GM18867 (cell line): ENCODE data around the gene ARAF.
"Not testable (repeated sequence)": the region's sequence is repeated elsewhere in the genome, so short reads cannot be mapped to it uniquely, and the experiment has no call there.

Source experiments
- ATAC-seq: cut with Tn5 transposase; IDR thresholded peaks from one replicate; pipeline ENCODE4 v1.9.1; 2021; ENCODE audit warnings: mild to moderate bottlenecking, moderate library complexity; ENCODE audit not compliant: unreplicated experiment

Gene ARAF

GRCh38 chrX:47560934-47561658 is at the start of gene ARAF:
ARAF (plus strand) TSS chrX:47561205; CDS start chrX:47562968, 1,763 bp downstream.
- peak; percentile 88 for ATAC-seq

DNA sequence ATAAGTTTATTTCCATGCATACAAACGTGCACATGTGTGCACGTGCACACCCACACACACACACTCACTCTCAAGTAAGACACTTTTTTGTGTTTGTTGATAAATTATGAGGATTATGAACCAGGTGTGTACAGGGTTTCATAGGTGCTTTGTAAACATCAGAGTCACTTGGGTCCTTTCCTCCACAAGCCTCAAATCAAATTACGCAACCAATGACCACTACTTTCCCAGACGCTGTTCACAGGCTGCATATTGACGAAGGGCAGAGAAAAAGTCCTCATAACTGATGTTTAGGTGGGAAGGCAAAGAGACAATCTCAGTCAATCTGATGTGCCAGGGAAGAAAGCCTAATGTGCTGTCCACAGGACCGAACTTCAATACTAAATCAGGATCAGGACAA is 48.6 kb upstream of the ARAF start:
- not testable (repeated sequence) for ATAC-seq

DNA sequence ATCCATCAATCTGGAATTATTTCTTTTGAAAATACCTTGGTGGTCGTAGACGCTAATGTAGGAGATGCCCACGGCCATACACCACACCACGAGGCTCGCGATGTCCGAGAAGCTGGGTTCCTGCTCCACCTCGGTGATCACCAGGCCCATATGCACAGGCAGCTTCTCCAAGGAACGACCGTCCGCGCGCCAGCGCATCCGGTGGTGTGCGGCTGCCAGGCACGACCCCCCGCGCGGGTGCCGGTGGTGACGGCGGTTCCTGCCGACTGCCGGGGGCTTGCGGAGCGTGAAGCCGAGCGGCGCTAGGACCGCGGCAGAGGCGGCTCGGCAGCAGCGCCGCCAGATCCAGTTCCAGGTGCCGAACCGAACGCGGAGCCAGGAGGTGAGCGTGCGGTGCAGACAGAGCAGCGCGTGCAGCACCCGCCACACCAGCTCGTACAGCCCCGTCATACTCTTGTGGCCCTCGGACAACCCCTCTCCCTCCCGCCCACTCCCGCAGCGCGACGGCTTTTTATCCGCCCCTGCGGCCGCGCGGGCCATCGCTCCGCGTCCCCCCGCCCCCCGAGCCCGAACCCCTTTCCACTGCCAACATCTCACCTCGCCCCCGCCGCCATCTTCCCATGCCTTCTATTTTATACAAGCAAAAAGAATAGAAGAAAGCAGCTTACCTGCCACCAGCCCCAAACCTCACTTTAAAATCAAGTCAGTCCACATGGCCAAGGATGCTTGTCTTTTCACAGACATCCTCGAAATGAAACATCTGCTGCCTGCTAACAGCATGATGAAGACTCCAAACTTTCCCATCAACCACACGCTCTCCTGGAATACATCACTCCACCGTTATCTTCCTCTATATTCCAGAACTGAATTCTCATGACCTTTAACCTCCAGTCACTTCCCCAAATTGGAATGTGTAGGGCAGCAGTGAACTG is 47.7 kb upstream of the ARAF start:
- peak; percentile 57 for ATAC-seq

GRCh38 chrX:47514533-47515235 is 46.3 kb upstream of the ARAF start:
- ATAC-seq, result no peak

DNA sequence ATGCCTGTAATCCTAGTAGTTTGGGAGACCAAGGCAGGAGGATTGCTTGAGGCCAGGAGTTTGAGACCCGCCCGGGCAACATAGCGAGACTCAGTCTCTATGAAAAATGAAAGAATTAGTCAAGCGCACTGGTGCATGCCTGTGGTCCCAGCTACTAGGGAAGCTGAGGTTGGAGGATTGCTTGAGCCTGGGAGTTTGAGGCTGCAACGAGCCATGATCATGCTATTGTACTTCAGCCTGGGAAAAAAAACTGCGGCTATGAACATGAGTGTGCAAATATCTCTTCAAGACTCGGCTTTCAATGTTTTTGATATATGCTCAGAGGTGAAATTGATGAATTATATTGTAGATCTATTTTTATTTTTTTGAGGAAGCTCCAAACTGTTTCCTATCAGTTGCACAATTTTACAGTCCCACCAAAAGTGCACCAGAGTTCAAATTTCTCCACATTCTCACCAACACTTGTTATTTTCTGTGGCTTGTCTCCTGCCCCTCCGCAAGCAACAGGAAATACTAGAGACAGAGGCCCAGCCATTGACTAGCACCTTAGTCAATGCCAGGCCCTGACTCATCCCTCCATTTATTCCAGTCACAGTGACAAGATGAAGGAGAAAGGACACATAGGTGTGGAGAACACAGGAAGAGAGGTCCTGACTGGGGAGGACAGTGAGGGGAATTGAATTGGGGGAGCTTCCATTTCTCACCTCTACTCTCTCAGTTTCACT is 44.9 kb upstream of the ARAF start:
- ATAC-seq, result no peak

DNA sequence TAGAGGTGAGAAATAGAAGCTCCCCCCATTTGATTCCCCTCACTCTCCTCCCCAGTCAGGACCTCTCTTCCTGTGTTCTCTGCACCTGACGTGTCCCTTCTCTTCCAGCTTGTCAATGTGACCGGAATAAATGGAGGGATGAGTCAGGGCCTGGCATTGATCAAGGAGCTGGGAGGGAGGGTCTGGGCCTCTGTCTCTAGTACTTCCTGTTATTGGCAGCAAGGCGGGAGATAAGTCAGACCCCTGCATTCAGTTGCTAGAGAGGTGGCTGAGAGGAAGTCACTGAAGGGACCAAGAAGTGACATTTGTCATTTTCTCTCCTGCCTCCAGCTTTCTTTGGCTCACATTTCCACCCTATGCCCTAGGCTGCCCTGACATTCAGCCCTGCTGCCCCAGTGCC is 42.9 kb upstream of the ARAF start:
- ATAC-seq, result no peak

DNA sequence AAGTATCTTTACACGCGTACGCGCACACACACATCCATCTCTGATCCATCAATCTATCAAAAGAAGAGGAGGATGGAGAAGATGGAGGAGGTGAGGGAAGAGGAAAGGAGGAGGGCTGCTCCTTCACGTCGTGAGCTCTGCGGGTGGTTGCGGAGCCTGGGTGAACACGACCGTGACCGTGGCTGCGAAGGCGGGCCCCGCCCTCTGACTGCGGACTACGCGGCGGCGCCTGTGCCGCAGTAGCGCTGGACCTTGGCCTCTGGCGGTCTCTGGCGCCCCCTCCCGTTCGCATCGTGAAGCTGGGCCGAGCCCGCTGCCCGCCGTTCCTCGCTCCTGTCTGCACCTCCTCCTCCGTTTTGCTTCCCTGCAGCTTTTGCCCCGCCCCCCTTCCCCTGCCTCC is 37.7 kb upstream of the ARAF start:
- peak; percentile 94 for ATAC-seq

DNA sequence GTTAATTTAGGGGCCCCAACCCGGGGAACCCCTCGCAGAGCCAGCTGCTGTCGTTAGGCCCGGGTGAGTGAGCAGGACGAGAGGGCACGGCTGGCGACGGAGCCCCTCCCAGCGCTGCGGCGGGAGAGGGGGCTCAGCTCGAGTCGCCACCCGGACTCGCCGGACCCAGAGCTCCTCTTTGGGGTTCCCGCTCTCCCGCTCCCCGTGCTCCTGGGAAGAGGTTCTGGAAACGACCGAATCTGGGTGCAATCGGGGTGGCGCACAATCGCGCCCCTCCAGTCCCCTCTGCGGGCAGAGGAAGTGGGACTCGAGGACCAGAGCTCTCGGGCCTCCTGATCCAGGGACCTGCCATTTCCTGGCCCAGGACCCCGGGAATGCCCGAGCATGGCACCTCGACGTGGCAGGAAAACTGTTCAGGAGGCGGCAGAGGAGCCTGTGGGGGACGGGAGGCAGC is 37.3 kb upstream of the ARAF start:
- peak; percentile 8 for ATAC-seq

DNA sequence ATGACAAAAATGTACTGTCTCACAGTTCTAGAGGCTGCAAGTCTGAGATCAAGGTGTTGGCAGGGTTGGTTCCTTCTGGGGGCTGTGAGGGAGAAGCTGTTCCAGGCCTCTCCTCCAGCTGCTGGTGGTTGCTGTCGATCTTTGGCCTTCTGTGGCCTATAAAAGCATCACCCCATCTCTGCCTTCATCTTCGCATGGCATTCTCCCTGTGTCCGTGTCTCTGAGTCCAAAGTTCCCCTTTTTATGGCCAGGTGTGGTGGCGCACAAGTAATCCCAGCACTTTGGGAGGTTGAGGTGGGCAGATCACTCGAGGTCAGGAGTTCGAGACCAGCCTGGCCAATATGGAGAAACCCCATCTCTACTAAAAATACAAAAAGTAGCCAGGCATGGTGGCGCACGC is 31.5 kb upstream of the ARAF start:
- no peak for ATAC-seq

DNA sequence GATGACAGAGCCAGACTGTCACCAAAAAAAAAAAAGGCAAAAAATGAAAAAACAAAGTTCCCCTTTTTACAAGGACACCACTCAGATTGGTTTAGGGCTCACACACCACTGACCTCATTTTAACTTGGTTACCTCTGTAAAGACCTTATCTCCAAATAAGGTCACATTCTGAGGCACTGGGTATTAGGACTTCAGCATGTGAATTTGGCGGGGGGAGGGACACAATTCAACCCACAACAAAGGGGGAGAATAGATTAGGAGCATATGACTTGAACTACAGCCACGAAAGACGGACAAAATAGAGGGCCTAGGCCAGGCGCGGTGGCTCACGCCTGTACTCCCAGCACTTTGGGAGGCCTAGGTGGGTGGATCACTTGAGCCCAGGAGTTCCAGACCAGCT is 31.0 kb upstream of the ARAF start:
- no peak for ATAC-seq

- ATAC-seq, result no peak
Measured at GRCh38 chrX:47539860-47540259, 21.1 kb upstream of the ARAF start.

DNA sequence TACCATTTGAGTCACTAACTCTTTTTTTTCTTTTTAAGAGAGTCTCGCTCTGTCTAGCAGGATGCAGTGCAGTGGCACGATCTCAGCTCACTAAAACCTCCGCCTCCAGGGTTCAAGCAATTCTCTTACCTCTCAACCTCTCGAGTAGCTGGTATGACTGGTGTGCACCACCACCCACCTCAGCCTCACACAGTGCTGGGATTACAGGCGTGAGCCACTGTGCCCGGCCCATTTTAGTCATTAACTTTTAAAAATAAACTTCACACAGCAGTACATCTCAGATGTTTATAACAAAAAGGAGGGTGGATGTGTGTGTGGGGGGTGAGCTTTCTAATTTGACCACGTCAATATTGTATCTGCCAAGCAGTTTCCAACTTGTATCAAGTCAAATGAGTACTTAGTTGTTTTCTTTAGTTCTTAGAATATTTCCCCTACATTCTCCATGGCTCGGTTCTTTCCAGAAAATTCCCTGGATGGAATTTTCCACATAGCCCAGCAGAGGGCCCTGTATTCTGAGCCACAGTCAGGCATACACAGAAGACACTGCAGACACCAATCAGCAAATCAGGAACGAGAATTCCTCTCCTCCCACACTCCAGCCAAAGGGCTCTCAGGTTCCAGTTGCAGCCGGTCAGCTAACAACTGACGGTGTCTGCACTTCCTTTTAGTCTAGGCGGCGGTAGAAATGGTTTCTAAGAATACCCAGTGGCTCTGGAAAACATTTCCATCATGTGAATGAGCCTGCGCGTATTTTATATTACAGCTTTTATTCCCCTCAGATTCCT is 20.1 kb upstream of the ARAF start:
- no peak for ATAC-seq

DNA sequence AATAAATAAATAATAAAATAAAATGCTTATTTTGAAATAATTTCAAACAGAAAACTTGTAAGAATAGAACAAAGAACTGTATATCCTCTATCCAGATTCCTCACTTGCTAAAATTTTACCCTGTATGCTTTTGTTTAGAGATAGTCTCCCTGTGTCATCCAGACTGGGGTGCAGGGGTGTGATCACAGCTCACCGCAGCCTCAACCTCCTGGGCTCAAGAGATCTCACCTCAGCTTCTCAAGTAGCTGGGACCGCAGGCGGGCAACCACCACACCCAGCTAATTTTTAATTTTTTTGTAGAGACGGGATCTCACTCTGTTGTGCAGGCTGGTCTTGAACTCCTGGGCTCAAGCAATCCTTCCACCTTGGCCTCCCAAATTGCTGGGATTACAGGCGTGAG is 17.5 kb upstream of the ARAF start:
- no peak for ATAC-seq

DNA sequence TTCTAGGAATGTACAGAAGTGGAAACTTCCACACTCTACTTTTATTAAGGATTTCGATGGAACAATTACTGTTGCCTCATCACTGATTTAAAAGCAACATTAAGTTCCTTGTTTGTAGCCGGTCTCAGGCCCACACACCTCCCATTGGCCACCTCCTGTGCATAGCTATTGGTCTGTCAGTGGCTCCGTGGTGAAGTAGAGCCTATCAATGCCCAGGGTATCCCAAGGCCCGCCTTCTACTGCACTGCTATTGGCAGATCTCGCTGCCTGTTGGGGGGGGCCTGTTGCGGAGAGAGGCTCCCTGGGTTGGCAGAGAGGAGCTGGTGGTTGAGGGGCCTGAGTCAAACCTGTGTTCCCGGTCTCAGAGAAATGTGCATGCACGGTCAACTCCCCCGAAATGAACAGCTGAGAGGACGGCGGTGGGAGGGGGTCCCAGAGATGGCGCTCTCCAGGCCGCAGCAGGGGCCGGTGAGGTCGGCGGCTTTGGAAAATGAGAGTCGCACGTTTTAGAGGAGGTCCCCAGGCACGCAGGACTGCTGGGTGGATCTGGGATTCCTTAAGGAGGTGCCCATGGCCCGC is 4.9 kb upstream of the ARAF start:
- peak; percentile 87 for ATAC-seq

DNA sequence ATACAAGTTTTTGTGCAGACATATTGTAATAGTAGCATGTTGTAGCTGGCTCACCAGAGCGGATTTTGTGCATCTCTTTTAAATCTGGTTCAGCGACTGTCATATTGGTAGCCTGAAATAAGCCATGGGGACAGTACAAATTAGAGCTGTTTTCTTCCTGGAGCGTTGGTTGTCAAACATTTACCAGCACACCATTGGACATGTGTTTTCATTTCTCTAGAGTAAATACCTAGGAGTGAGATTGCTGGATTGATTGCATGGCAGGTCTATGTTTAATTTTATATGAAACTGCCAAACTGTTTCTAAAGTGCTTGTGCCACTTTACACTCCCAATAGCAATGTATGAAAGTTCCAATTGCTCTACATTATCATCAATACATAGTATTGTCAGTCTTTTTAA is 2.6 kb upstream of the ARAF start:
- no peak for ATAC-seq

- no peak for ATAC-seq
Measured at GRCh38 chrX:47560179-47560933, 649 bp upstream of the ARAF start.

- ATAC-seq, result no peak
Measured at GRCh38 chrX:47561659-47562151, 700 bp downstream of the ARAF start.

- no peak for ATAC-seq
Measured at GRCh38 chrX:47562615-47563243, 1.7 kb downstream of the ARAF start.
